HCT116 (cell line): ENCODE data around the gene UBE2L3. TPM values are rescaled to one million over a fixed set of nuclear protein-coding genes. Genes with fewer than 3 reads are reported as not detected.

Source experiments
- ATAC-seq: fragments of 200-7000 bp; cut with Tn5 transposase; 2 replicates; pipeline ENCODE4 v1.9.1; 2020; ENCODE audit warnings: mild to moderate bottlenecking, moderate library complexity
- BruUV-seq: library from RNA; stranded (reverse); fragments of 400-500 nt; replicated peaks from 2 replicates; lab custom pipeline; 2021; lab: Mats Ljungman, UMichigan
- CTCF ChIA-PET: fragments of 300-600 bp; sonication (Branson Sonifier 250); formaldehyde crosslinking; loops from one replicate; lab custom pipeline; 2021; ENCODE audit warnings: antibody characterized with exemption; lab: Charles Lee
- POLR2A ChIA-PET: fragments of 300-600, 350-600 bp; sonication (Branson Sonifier 250); formaldehyde crosslinking; loops from one replicate; lab custom pipeline; 2021; ENCODE audit warnings: antibody characterized with exemption; lab: Charles Lee
- RAD21 ChIA-PET, 2 experiments: fragments of 300-600 bp; sonication (Branson Sonifier 250); formaldehyde crosslinking; loops; one replicate each; lab custom pipeline; 2023; ENCODE audit warnings: low total read pairs in 2 of 2; ENCODE audit not compliant: uncharacterized antibody in 2 of 2, unreplicated experiment in 2 of 2, low non-redundant PET in 1 of 2; lab: Charles Lee
- DNase-seq: peaks from one replicate; pipeline ENCODE4 v3.0.0-alpha.2; 2010; ENCODE audit warnings: low read depth, low spot score
- H2AFZ ChIP-seq: fragments of 200-600 bp; shearing (Covaris generic), sonication (generic); 2 replicates; pipeline ENCODE4 v1.6.1; 2017; ENCODE audit warnings: low read depth, mixed run types, mixed read lengths, antibody characterized with exemption, low read length; ENCODE audit not compliant: poor library complexity, severe bottlenecking
- H3K27ac ChIP-seq: 2 replicates; pipeline ENCODE4 v1.5.1; 2012; ENCODE audit warnings: low read depth, low read length
- H3K27me3 ChIP-seq: fragments of 200-600 bp; sonication (generic); 2 replicates; pipeline ENCODE4 v1.6.1; 2016; ENCODE audit warnings: mixed run types, low read length, mixed read lengths; ENCODE audit not compliant: insufficient read depth
- H3K36me3 ChIP-seq, 2 experiments: fragments of 200-500 bp in 1 of 2; fragments of 200-600 bp in 1 of 2; sonication (Bioruptor generic) in 1 of 2; sonication (generic) in 1 of 2; 2 replicates each; pipeline versions ENCODE4 v1.5.1 to v1.6.1; 2014 to 2016; ENCODE audit warnings: low read length in 2 of 2, inconsistent platforms in 1 of 2, mixed read lengths in 1 of 2, mixed run types in 1 of 2; ENCODE audit not compliant: insufficient read depth in 2 of 2, control insufficient read depth in 1 of 2
- H3K4me1 ChIP-seq, 2 experiments: fragments of 200-600 bp in 1 of 2; sonication (generic) in 1 of 2; 2 replicates each; pipeline versions ENCODE4 v1.5.1 to v1.6.1; 2012 to 2017; ENCODE audit warnings: low read length in 2 of 2, inconsistent platforms in 1 of 2, mild to moderate bottlenecking in 1 of 2, mixed read lengths in 1 of 2, mixed run types in 1 of 2, moderate library complexity in 1 of 2; ENCODE audit not compliant: insufficient read depth in 2 of 2, control insufficient read depth in 1 of 2
- H3K4me2 ChIP-seq: fragments of 200-600 bp; sonication (generic); 2 replicates; pipeline ENCODE4 v1.6.1; 2017; ENCODE audit warnings: mixed run types, low read length, mixed read lengths
- H3K4me3 ChIP-seq, 2 experiments: fragments of 200-600 bp in 1 of 2; sonication (generic) in 1 of 2; replicated peaks in 1 of 2; 2 replicates each; pipeline ENCODE4 v1.5.1; 2011 to 2016; ENCODE audit warnings: low read length in 2 of 2, control low read depth in 1 of 2, low read depth in 1 of 2, mild to moderate bottlenecking in 1 of 2, mixed read lengths in 1 of 2, mixed run types in 1 of 2
- H3K79me2 ChIP-seq: fragments of 200-600 bp; sonication (generic); 2 replicates; pipeline ENCODE4 v1.6.1; 2017; ENCODE audit warnings: mild to moderate bottlenecking, mixed run types, low read length, moderate library complexity, mixed read lengths; ENCODE audit not compliant: insufficient read depth
- H3K9ac ChIP-seq: fragments of 200-600 bp; sonication (generic); 2 replicates; pipeline ENCODE4 v1.6.1; 2016; ENCODE audit warnings: low read length, mixed read lengths
- H3K9me2 ChIP-seq: fragments of 200-600 bp; sonication (generic), shearing (Covaris generic); 2 replicates; pipeline ENCODE4 v1.6.1; 2017; ENCODE audit warnings: mixed run types, mild to moderate bottlenecking, moderate library complexity; ENCODE audit not compliant: insufficient read depth
- H3K9me3 ChIP-seq, 2 experiments: fragments of 200-500 bp in 1 of 2; fragments of 200-600 bp in 1 of 2; sonication (Bioruptor generic) in 1 of 2; sonication (generic) in 1 of 2; 2 replicates each; pipeline ENCODE4 v1.6.1; 2014 to 2017; ENCODE audit warnings: low read length in 2 of 2, mixed read lengths in 2 of 2, inconsistent platforms in 1 of 2, low read depth in 1 of 2, mild to moderate bottlenecking in 1 of 2, mixed run types in 1 of 2, moderate library complexity in 1 of 2; ENCODE audit not compliant: control insufficient read depth in 1 of 2, insufficient read depth in 1 of 2
- H4K20me1 ChIP-seq: fragments of 200-600 bp; sonication (generic), shearing (Covaris generic); 2 replicates; pipeline ENCODE4 v1.6.1; 2017; ENCODE audit warnings: mixed run types, mild to moderate bottlenecking, moderate library complexity; ENCODE audit not compliant: insufficient read depth
- ATF3 ChIP-seq: IDR thresholded peaks from 2 replicates; pipeline ENCODE4 v1.6.1; 2012
- CBX3 ChIP-seq: IDR thresholded peaks from 2 replicates; pipeline ENCODE4 v1.6.1; 2012; ENCODE audit warnings: low read depth
- CEBPB ChIP-seq: IDR thresholded peaks from 2 replicates; pipeline ENCODE4 v1.6.1; 2012; ENCODE audit warnings: low read depth
- CTCF ChIP-seq, 3 experiments: fragments of 200-600 bp in 1 of 3; sonication (generic) in 1 of 3; IDR thresholded peaks in 2 of 3; conservative IDR thresholded peaks in 1 of 3; 2 replicates each; pipeline ENCODE4 v1.5.1; 2012 to 2017; ENCODE audit warnings: low read depth in 2 of 3, low read length in 2 of 3, antibody characterized with exemption in 1 of 3, borderline replicate concordance in 1 of 3, control low read depth in 1 of 3, mild to moderate bottlenecking in 1 of 3, mixed read lengths in 1 of 3, mixed run types in 1 of 3, moderate library complexity in 1 of 3; ENCODE audit not compliant: insufficient read depth in 1 of 3
- ELF1 ChIP-seq: IDR thresholded peaks from 2 replicates; pipeline ENCODE4 v1.6.1; 2012; ENCODE audit warnings: low read depth, borderline replicate concordance
- EZH2 ChIP-seq: fragments of 200-600 bp; sonication (generic); IDR thresholded peaks from 2 replicates; pipeline ENCODE4 v1.6.1; 2017; ENCODE audit warnings: antibody characterized with exemption, mixed run types
- EZH2phosphoT487 ChIP-seq: fragments of 200-600 bp; IDR thresholded peaks from 2 replicates; pipeline ENCODE4 v1.6.1; 2018; ENCODE audit warnings: antibody characterized with exemption, borderline replicate concordance
- MAX ChIP-seq: IDR thresholded peaks from 2 replicates; pipeline ENCODE4 v1.6.1; 2012
- POLR2A ChIP-seq: IDR thresholded peaks from 2 replicates; pipeline ENCODE4 v1.7.0; 2011; ENCODE audit warnings: borderline replicate concordance; ENCODE audit not compliant: insufficient read depth, insufficient read length; ENCODE audit errors: extremely low read depth
- POLR2AphosphoS5 ChIP-seq: IDR thresholded peaks from 2 replicates; pipeline ENCODE4 v1.6.1; 2011; ENCODE audit warnings: mild to moderate bottlenecking, low read depth, low read length, moderate library complexity
- RAD21 ChIP-seq: IDR thresholded peaks from 2 replicates; pipeline ENCODE4 v1.6.1; 2012; ENCODE audit warnings: low read depth, mild to moderate bottlenecking
- REST ChIP-seq: IDR thresholded peaks from 2 replicates; pipeline ENCODE4 v1.6.1; 2012; ENCODE audit warnings: low read depth
- SP1 ChIP-seq: IDR thresholded peaks from 2 replicates; pipeline ENCODE4 v1.6.1; 2012; ENCODE audit warnings: low read depth
- SRF ChIP-seq: IDR thresholded peaks from 2 replicates; pipeline ENCODE4 v1.6.1; 2012; ENCODE audit warnings: low read depth
- TCF7L2 ChIP-seq: IDR thresholded peaks from 2 replicates; pipeline ENCODE4 v1.7.0; 2011; ENCODE audit warnings: borderline replicate concordance, inconsistent platforms; ENCODE audit not compliant: insufficient read depth, insufficient read length; ENCODE audit errors: extremely low read depth
- ZFX ChIP-seq: fragments of 450-650 bp; IDR thresholded peaks from 2 replicates; pipeline ENCODE4 v1.6.1; 2017
- intact Hi-C: fragments of 100-400 bp; cut with micrococcal nuclease; formaldehyde crosslinking; loops from 2 replicates; pipeline ENCODE4 v1.10.0; 2022
- total RNA-seq: library from RNA; stranded (reverse); gene quantifications from one replicate; pipeline ENCODE4 v1.2.1, GENCODE V29; 2021; ENCODE audit not compliant: unreplicated experiment

UBE2L3 gene
- total RNA-seq, 1 experiment from 2014 or later: 55.6 TPM

GRCh38 chr22:21669026-21669425 lies 101.5 kb downstream of the UBE2L3 start:
- no peak overlapping the region for H3K27ac ChIP-seq
- CTCF ChIA-PET: no interaction called here
- RAD21 ChIA-PET: no interaction called here
- H3K4me1 ChIP-seq: peaks cover 9 to 17% of the 10 kb centered on the region in 2 experiments; a peak in 3 of 4 replicates
- ATAC-seq: no peak
- DNase-seq: no peak
- no peaks in the 10 kb centered on the region for H3K27me3 ChIP-seq
- peaks cover 39% of the 10 kb centered on the region for H3K79me2 ChIP-seq
- POLR2A ChIA-PET: no interaction called here
- no TSS peak for BruUV-seq
- no peak for TF ChIP-seq ELF1
- no peaks in the 10 kb centered on the region for H3K9me2 ChIP-seq
- intact Hi-C loops: no loop called here
- H3K4me2 ChIP-seq: no peak overlapping the region
- no peaks in the 10 kb centered on the region for H3K9me3 ChIP-seq
- no peak overlapping the region for H3K9ac ChIP-seq
- H3K36me3 ChIP-seq: peaks cover 21 to 26% of the 10 kb centered on the region in 2 experiments; a peak in 3 of 4 replicates
- no peak overlapping the region for H3K4me3 ChIP-seq
- no peaks in the 10 kb centered on the region for H4K20me1 ChIP-seq
- H2AFZ ChIP-seq: no peak overlapping the region

- BruUV-seq: no TSS peak
- no peak overlapping the region for H3K4me2 ChIP-seq
- no peak for DNase-seq
- intact Hi-C loops: no loop called here
- H4K20me1 ChIP-seq: no peaks in the 10 kb centered on the region
- H3K4me3 ChIP-seq: no peak overlapping the region
- no peaks in the 10 kb centered on the region for H3K27me3 ChIP-seq
- peaks cover 3 to 4% of the 10 kb centered on the region in 2 experiments; a peak in 2 of 4 replicates for H3K4me1 ChIP-seq
- no peaks in the 10 kb centered on the region for H3K9me3 ChIP-seq
- no peak for ATAC-seq
- ChIA-PET CTCF (no interaction called here), RAD21 (no interaction called here), POLR2A (no interaction called here)
- no peaks in the 10 kb centered on the region for H3K9me2 ChIP-seq
- H3K36me3 ChIP-seq: peaks cover 21 to 33% of the 10 kb centered on the region in 2 experiments; a peak in 3 of 4 replicates
- peaks cover 29% of the 10 kb centered on the region for H3K79me2 ChIP-seq
- no peak overlapping the region for H3K9ac ChIP-seq
- H3K27ac ChIP-seq: no peak overlapping the region
- H2AFZ ChIP-seq: no peak overlapping the region
- TF ChIP-seq EZH2phosphoT487 (no peak), REST (no peak), SRF (no peak), CBX3 (no peak), ELF1 (no peak), ATF3 (no peak), EZH2 (no peak), CTCF (IDR thresholded peaks at IDR 0.05 in 2 of 3, conservative IDR thresholded peaks at IDR 0.05 in 1 of 3; ENCODE audit: borderline replicate concordance in 1 of 3, insufficient read depth in 1 of 3, low read depth in 2 of 3, low read length in 2 of 3) (no peak), ZFX (no peak), SP1 (no peak), RAD21 (no peak), POLR2AphosphoS5 (no peak), CEBPB (no peak), MAX (no peak), POLR2A (no peak), TCF7L2 (no peak)
Observed at GRCh38 chr22:21672107-21672629, 104.7 kb downstream of the UBE2L3 start.
